DND-41 (cell line): ENCODE data around the gene NBAS.

Experiments used
- CTCF ChIP-seq: IDR thresholded peaks from 2 replicates; pipeline ENCODE4 v1.5.1; 2012; ENCODE audit warnings: borderline replicate concordance, low read length, moderate library complexity, mild to moderate bottlenecking; ENCODE audit not compliant: poor library complexity, severe bottlenecking; ENCODE audit errors: extremely low read depth
- EZH2 ChIP-seq: IDR thresholded peaks from 3 replicates; pipeline ENCODE4 v1.6.1; 2012; ENCODE audit warnings: borderline replicate concordance, low read depth, mild to moderate bottlenecking, moderate library complexity, low read length, inconsistent platforms; ENCODE audit not compliant: severe bottlenecking

- TF ChIP-seq CTCF: no peak
- TF ChIP-seq EZH2: no peak
Observed at GRCh38 chr2:15460112-15460620, 101.0 kb downstream of the NBAS start.
